ENCODE measurements around the gene PTN. TPM values are rescaled to one million over a fixed set of nuclear protein-coding genes. Genes with fewer than 3 reads are reported as not detected.

The PTN gene
- total RNA-seq, result 0.20 and 0.37 TPM in 2 replicates

DNA sequence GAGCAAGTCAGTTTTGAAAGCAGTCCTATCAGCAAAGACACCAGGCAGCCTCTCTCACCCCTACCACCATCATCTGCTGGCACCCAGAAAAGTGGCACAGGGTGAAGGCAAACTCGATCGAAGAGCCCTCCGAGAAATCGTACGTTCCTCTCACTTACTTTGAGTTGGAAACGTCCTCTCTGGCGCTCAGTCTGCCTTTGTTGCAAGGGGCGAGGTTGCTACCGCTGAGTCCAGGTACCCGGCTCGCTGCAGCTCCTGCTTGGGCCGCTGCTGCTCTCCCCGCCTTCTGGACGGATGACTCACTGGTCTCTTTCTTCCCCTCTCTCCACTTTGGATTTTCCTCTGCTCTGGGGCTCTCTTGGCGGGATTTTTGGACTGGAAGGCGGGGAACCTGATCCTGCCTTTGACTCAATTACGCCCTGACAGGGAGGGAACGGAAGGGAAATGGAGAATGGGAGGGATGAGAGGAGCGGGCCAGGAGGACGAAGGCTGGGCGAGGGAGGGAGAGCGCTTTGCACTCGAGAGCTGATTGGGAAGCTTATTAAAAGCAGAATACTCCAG, at the start of gene PTN:
PTN (minus strand) TSS at position 453 of the 561 bp plus-strand sequence. CDS start 88,760 bp downstream, outside the sequence.

Small RNA genes within 50 kb of the gene (small RNA-seq; reads per million reads assigned to genes)
- not detected for gene RF00136
